ENCODE data around the gene ADAM15. TPM values are rescaled to one million over a fixed set of nuclear protein-coding genes. Genes with fewer than 3 reads are reported as not detected.
A peak's percentile ranks its signal among the peaks of the same experiment; 100 is the strongest.

Gene ADAM15
- total RNA-seq, 2 experiments from 2014 or later: 17.2 to 20.1 TPM

- Mint-ChIP-seq H3K36me3 (ENCODE audit: low read depth) (peaks cover 16% of the 10 kb centered on the region), H3K27ac (no peak overlapping the region), H3K4me1 (ENCODE audit: low read depth) (peaks cover 38% of the 10 kb centered on the region), H3K4me3 (no peak overlapping the region), H3K9me3 (no peaks in the 10 kb centered on the region), H3K27me3 (no peaks in the 10 kb centered on the region)
- ChIA-PET POLR2A (interaction anchor here (0.8 kb wide), 1 partner anchor 18 kb away, joined by 3 read pairs; no protein-coding TSS in a partner anchor), CTCF (interaction anchor here (1.4 to 2.2 kb wide), 3 partner anchors 8 to 49 kb away, joined by 3 to 6 read pairs (median 4); no protein-coding TSS in a partner anchor)
- ATAC-seq (ENCODE audit: poor library complexity) (no peak), DNase-seq (no peak)
- Histone ChIP-seq H3K4me3 (ENCODE audit: low read length) (no peak overlapping the region), H3K9me3 (ENCODE audit: control insufficient read depth in 1 of 2, insufficient read depth in 1 of 2, low read length in 2 of 2) (no peaks in the 10 kb centered on the region), H3K36me3 (ENCODE audit: insufficient read depth, low read length) (peaks cover 19% of the 10 kb centered on the region), H3K27me3 (ENCODE audit: control insufficient read depth in 1 of 2, insufficient read depth in 2 of 2, low read length in 2 of 2) (no peaks in the 10 kb centered on the region), H3K27ac (ENCODE audit: low read depth in 1 of 2, low read length in 2 of 2) (no peak overlapping the region), H3K4me1 (ENCODE audit: insufficient read depth, low read length) (peaks cover 52% of the 10 kb centered on the region)
- intact Hi-C loops (cut with DNase I, micrococcal nuclease): loop anchor here in 1 of 2 experiments (1.0 kb wide), 1 partner anchor 11 kb away; no protein-coding TSS in a partner anchor
- TF ChIP-seq CTCF (IDR thresholded peaks at IDR 0.05): no peak
Measured at GRCh38 chr1:155066777-155067176, 15.7 kb downstream of the ADAM15 start.

- no peak overlapping the region for H3K27ac ChIP-seq (ENCODE audit: low read depth in 1 of 2, low read length in 2 of 2)
- CTCF ChIA-PET: interaction anchor here (0.8 kb wide), 1 partner anchor 17 kb away, joined by 3 read pairs; no protein-coding TSS in a partner anchor
- intact Hi-C loops (cut with DNase I, micrococcal nuclease): no loop called here
- H3K27me3 Mint-ChIP-seq: no peaks in the 10 kb centered on the region
- TF ChIP-seq CTCF (IDR thresholded peaks at IDR 0.05): no peak
- peak overlapping the region; percentile 54 for H3K4me3 Mint-ChIP-seq
- no peak overlapping the region for H3K4me3 ChIP-seq (ENCODE audit: low read length)
- H3K4me1 ChIP-seq (ENCODE audit: insufficient read depth, low read length): peaks cover 39% of the 10 kb centered on the region
- POLR2A ChIA-PET: no interaction called here
- H3K27ac Mint-ChIP-seq: no peak overlapping the region
- DNase-seq: no peak
- no peaks in the 10 kb centered on the region for H3K9me3 Mint-ChIP-seq
- peaks cover 16% of the 10 kb centered on the region for H3K36me3 Mint-ChIP-seq (ENCODE audit: low read depth)
- no peaks in the 10 kb centered on the region for H3K27me3 ChIP-seq (ENCODE audit: control insufficient read depth in 1 of 2, insufficient read depth in 2 of 2, low read length in 2 of 2)
- peaks cover 19% of the 10 kb centered on the region for H3K36me3 ChIP-seq (ENCODE audit: insufficient read depth, low read length)
- no peak for ATAC-seq (ENCODE audit: poor library complexity)
- peaks cover 37% of the 10 kb centered on the region for H3K4me1 Mint-ChIP-seq (ENCODE audit: low read depth)
- H3K9me3 ChIP-seq (ENCODE audit: control insufficient read depth in 1 of 2, insufficient read depth in 1 of 2, low read length in 2 of 2): no peaks in the 10 kb centered on the region
Measured at GRCh38 chr1:155068599-155068998, 17.5 kb downstream of the ADAM15 start.

- Histone ChIP-seq H3K4me1 (ENCODE audit: insufficient read depth, low read length) (peaks cover 36% of the 10 kb centered on the region), H3K27ac (ENCODE audit: low read depth in 1 of 2, low read length in 2 of 2) (no peak overlapping the region), H3K27me3 (ENCODE audit: control insufficient read depth in 1 of 2, insufficient read depth in 2 of 2, low read length in 2 of 2) (no peaks in the 10 kb centered on the region), H3K36me3 (ENCODE audit: insufficient read depth, low read length) (peaks cover 19% of the 10 kb centered on the region), H3K4me3 (ENCODE audit: low read length) (no peak overlapping the region), H3K9me3 (ENCODE audit: control insufficient read depth in 1 of 2, insufficient read depth in 1 of 2, low read length in 2 of 2) (no peaks in the 10 kb centered on the region)
- Mint-ChIP-seq H3K4me3 (no peak overlapping the region), H3K4me1 (ENCODE audit: low read depth) (peaks cover 35% of the 10 kb centered on the region), H3K27ac (no peak overlapping the region), H3K36me3 (ENCODE audit: low read depth) (peaks cover 12% of the 10 kb centered on the region), H3K9me3 (no peaks in the 10 kb centered on the region), H3K27me3 (no peaks in the 10 kb centered on the region)
- DNase-seq (no peak), ATAC-seq (ENCODE audit: poor library complexity) (no peak)
- POLR2A ChIA-PET: interaction anchor here (1.4 to 2.3 kb wide), 4 partner anchors 10 to 103 kb away, joined by 5 to 11 read pairs (median 6); partner anchors contain the start of gene KRTCAP2
- CTCF ChIA-PET: interaction anchor here (1.4 to 2.6 kb wide), 2 partner anchors 13 to 15 kb away, joined by 3 to 14 read pairs; no protein-coding TSS in a partner anchor
- intact Hi-C loops (cut with DNase I, micrococcal nuclease): loop anchor here in 1 of 2 experiments (2.0 kb wide), 1 partner anchor 15 kb away; no protein-coding TSS in a partner anchor
- no peak for TF ChIP-seq CTCF (IDR thresholded peaks at IDR 0.05)
Measured at GRCh38 chr1:155069551-155070157, 18.5 kb downstream of the ADAM15 start.

Measured in CD4-positive, alpha-beta T cell (primary cell).